Lower leg skin (tissue), 4 donors: ENCODE data around the gene UPK3A. TPM values are rescaled to one million over a fixed set of nuclear protein-coding genes. Genes with fewer than 3 reads are reported as not detected.

Experiments used
- DNase-seq, 2 donors: peaks; one replicate each; pipeline ENCODE4 v3.0.0-alpha.2; 2019; ENCODE audit warnings: low spot score in 2 of 2
- H3K4me3 ChIP-seq: fragments of 200-600 bp; sonication (generic); 2 replicates; pipeline ENCODE4 v1.5.1; 2017; ENCODE audit warnings: mild to moderate bottlenecking, low read depth; ENCODE audit not compliant: poor library complexity, severe bottlenecking
- CTCF ChIP-seq, 3 donors: fragments of 450-650 bp; IDR thresholded peaks; one replicate each; pipeline ENCODE4 v1.5.1; 2016; ENCODE audit warnings: antibody characterized with exemption in 3 of 3, mild to moderate bottlenecking in 3 of 3, moderate library complexity in 2 of 3
- POLR2A ChIP-seq, 2 donors: fragments of 450-650 bp; IDR thresholded peaks; one replicate each; pipeline ENCODE4 v1.6.1; 2016 to 2017; ENCODE audit warnings: antibody characterized with exemption in 2 of 2, mild to moderate bottlenecking in 1 of 2, moderate library complexity in 1 of 2
- WGBS, 2 donors: methylation state at CpG; one replicate each; pipeline ENCODE4 v1.1.5; 2018; 5-methylcytosine and 5-hydroxymethylcytosine counted together
- intact Hi-C: fragments of 100-400 bp; cut with DNase I; formaldehyde crosslinking; loops from one replicate; pipeline ENCODE4 v1.15.0; 2023; ENCODE audit warnings: low total_unique reads
- total RNA-seq, 4 donors: library from RNA; depleted of rRNA; stranded (reverse); fragments of >200 nt; gene quantifications; one replicate each; pipeline ENCODE4 v1.1.0, GENCODE V29; 2016

UPK3A gene
- total RNA-seq, 4 donors from 2014 or later: 0.49 TPM; not detected in 3

- no peak for TF ChIP-seq CTCF (IDR thresholded peaks at IDR 0.05)
- no peak for TF ChIP-seq POLR2A (IDR thresholded peaks at IDR 0.05)
- intact Hi-C loops: no loop called here
- 91 to 94% methylated on average over 8 of the region's 8 CpGs for WGBS, 2 donors
- no peak overlapping the region for H3K4me3 ChIP-seq
- no peak for DNase-seq
These were observed 58.4 kb downstream of the UPK3A start for GRCh38 chr22:45343143-45343542.

GRCh38 chr22:45344334-45344733, 59.6 kb downstream of the UPK3A start:
- intact Hi-C loops: no loop called here
- WGBS, 2 donors: 63 to 75% methylated on average over 5 of the region's 5 CpGs
- H3K4me3 ChIP-seq: no peak overlapping the region
- no peak for DNase-seq
- TF ChIP-seq CTCF (IDR thresholded peaks at IDR 0.05) (no peak), POLR2A (IDR thresholded peaks at IDR 0.05) (no peak)

Other genes with a start within 250 kb of the UPK3A start
- gene NUP50, start 121.0 kb upstream of the UPK3A start, total RNA-seq: 100 to 1,000 TPM in 1 of 4 donors, 10 to 100 TPM in 3; 50.6 to 129 (median 71.2) TPM
- 100 to 1,000 TPM in 1 of 4 donors, 10 to 100 TPM in 3; 47.6 to 143 (median 96.8) TPM for gene KIAA0930, start 44.1 kb upstream of the UPK3A start, total RNA-seq
- 10 to 100 TPM; 11.9 to 40.7 (median 25.0) TPM for gene FAM118A, start 25.0 kb downstream of the UPK3A start, total RNA-seq
- not detected for gene SMC1B, start 128.7 kb downstream of the UPK3A start, total RNA-seq
- gene RIBC2, start 128.7 kb downstream of the UPK3A start, total RNA-seq: 1 to 10 TPM in 2 of 4 donors, under 1 TPM in 2; 0.17 to 2.3 (median 1.1) TPM
- gene FBLN1, start 217.9 kb downstream of the UPK3A start, total RNA-seq: 100 to 1,000 TPM; 114 to 414 (median 163) TPM